ENCODE data around the gene CALN1. TPM values are rescaled to one million over a fixed set of nuclear protein-coding genes. Genes with fewer than 3 reads are reported as not detected.

Gene CALN1
- polyA plus RNA-seq, 1 donor from 2014 or later: 7.8 TPM

DNA sequence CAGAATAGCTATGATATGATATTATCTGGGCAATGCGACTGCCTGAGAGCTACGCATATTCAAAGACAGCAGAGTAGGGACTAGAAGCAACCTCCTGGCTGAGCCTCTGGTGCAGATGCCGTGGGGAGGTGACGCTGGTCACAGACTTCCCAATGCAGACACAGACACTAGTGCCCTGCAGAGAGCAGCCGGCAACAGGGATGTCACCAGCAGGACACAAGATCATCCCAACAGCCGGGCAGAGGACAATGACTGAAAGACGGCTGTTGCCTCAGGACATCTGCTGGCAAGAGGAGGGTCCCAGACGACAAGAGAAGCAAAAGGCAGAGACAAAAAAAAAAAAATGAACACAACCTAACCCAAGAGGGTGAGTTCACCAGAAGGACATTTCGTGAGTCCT is 104.6 kb downstream of the CALN1 start:
- Histone ChIP-seq H3K9ac (ENCODE audit: low read length) (no peak overlapping the region), H3K4me3 (ENCODE audit: low read length) (no peak overlapping the region), H3K4me2 (ENCODE audit: low read length) (no peak overlapping the region), H3F3A (ENCODE audit: insufficient read depth, low read length, poor library complexity, severe bottlenecking) (no peaks in the 10 kb centered on the region), H3K36me3 (ENCODE audit: insufficient read depth, low read length) (no peaks in the 10 kb centered on the region), H4K20me1 (ENCODE audit: insufficient read depth) (no peaks in the 10 kb centered on the region), H2AFZ (ENCODE audit: low read depth, low read length) (no peak overlapping the region), H3K27ac (ENCODE audit: low read length) (no peak overlapping the region), H3K27me3 (ENCODE audit: insufficient read depth, low read depth, low read length) (no peaks in the 10 kb centered on the region), H3K9me3 (ENCODE audit: low read length) (no peaks in the 10 kb centered on the region), H3K79me2 (replicated peaks; ENCODE audit: insufficient read depth, low read length) (no peaks in the 10 kb centered on the region), H3K9me2 (ENCODE audit: insufficient read depth, low read length) (no peaks in the 10 kb centered on the region)
- no peak for TF ChIP-seq RAD21 (conservative IDR thresholded peaks at IDR 0.05)
- TF ChIP-seq POLR2AphosphoS5 (IDR thresholded peaks at IDR 0.05): no peak
- TF ChIP-seq EZH2 (IDR thresholded peaks at IDR 0.05; ENCODE audit: borderline replicate concordance, insufficient read depth, low read length, poor library complexity, severe bottlenecking): no peak
- TF ChIP-seq, protein P1, sequence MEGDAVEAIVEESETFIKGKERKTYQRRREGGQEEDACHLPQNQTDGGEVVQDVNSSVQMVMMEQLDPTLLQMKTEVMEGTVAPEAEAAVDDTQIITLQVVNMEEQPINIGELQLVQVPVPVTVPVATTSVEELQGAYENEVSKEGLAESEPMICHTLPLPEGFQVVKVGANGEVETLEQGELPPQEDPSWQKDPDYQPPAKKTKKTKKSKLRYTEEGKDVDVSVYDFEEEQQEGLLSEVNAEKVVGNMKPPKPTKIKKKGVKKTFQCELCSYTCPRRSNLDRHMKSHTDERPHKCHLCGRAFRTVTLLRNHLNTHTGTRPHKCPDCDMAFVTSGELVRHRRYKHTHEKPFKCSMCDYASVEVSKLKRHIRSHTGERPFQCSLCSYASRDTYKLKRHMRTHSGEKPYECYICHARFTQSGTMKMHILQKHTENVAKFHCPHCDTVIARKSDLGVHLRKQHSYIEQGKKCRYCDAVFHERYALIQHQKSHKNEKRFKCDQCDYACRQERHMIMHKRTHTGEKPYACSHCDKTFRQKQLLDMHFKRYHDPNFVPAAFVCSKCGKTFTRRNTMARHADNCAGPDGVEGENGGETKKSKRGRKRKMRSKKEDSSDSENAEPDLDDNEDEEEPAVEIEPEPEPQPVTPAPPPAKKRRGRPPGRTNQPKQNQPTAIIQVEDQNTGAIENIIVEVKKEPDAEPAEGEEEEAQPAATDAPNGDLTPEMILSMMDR (IDR thresholded peaks at IDR 0.05; ENCODE audit: poor library complexity, severe bottlenecking): no peak

DNA sequence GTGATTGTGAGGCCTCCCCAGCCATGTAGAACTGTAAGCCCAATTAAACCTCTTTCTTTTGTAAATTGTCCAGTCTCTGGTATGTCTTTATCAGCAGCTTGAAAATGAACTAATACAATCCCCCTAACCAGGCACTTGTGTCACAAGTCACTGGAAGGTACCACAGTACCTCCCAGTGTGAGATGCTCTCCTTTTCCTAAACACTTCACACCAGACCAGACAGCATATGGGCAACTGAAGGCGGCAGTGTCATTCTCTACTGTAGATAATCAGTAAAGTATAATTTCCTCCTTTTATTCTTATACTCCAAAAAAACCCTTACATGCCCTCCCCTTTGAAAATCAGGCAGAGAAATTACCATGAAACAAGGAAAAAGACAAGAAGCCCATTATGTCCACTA is 113.2 kb downstream of the CALN1 start:
- H3K9ac ChIP-seq (ENCODE audit: low read length): no peak overlapping the region
- no peak overlapping the region for H3K4me2 ChIP-seq (ENCODE audit: low read length)
- no peaks in the 10 kb centered on the region for H3K27me3 ChIP-seq (ENCODE audit: insufficient read depth, low read depth, low read length)
- no peaks in the 10 kb centered on the region for H4K20me1 ChIP-seq (ENCODE audit: insufficient read depth)
- no peak for TF ChIP-seq MXI1 (conservative IDR thresholded peaks at IDR 0.05; ENCODE audit: poor library complexity, severe bottlenecking)
- no peak for TF ChIP-seq TAF1 (IDR thresholded peaks at IDR 0.05; ENCODE audit: low read depth)
- TF ChIP-seq, protein P2, sequence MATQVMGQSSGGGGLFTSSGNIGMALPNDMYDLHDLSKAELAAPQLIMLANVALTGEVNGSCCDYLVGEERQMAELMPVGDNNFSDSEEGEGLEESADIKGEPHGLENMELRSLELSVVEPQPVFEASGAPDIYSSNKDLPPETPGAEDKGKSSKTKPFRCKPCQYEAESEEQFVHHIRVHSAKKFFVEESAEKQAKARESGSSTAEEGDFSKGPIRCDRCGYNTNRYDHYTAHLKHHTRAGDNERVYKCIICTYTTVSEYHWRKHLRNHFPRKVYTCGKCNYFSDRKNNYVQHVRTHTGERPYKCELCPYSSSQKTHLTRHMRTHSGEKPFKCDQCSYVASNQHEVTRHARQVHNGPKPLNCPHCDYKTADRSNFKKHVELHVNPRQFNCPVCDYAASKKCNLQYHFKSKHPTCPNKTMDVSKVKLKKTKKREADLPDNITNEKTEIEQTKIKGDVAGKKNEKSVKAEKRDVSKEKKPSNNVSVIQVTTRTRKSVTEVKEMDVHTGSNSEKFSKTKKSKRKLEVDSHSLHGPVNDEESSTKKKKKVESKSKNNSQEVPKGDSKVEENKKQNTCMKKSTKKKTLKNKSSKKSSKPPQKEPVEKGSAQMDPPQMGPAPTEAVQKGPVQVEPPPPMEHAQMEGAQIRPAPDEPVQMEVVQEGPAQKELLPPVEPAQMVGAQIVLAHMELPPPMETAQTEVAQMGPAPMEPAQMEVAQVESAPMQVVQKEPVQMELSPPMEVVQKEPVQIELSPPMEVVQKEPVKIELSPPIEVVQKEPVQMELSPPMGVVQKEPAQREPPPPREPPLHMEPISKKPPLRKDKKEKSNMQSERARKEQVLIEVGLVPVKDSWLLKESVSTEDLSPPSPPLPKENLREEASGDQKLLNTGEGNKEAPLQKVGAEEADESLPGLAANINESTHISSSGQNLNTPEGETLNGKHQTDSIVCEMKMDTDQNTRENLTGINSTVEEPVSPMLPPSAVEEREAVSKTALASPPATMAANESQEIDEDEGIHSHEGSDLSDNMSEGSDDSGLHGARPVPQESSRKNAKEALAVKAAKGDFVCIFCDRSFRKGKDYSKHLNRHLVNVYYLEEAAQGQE (IDR thresholded peaks at IDR 0.05; ENCODE audit: borderline replicate concordance): no peak
- TF ChIP-seq, protein P1 (IDR thresholded peaks at IDR 0.05; ENCODE audit: poor library complexity, severe bottlenecking): no peak
- no peak for TF ChIP-seq EZH2 (IDR thresholded peaks at IDR 0.05; ENCODE audit: borderline replicate concordance, insufficient read depth, low read length, poor library complexity, severe bottlenecking)
- TF ChIP-seq POLR2AphosphoS5 (IDR thresholded peaks at IDR 0.05): no peak
- TF ChIP-seq EP300 (conservative IDR thresholded peaks at IDR 0.05; ENCODE audit: poor library complexity, severe bottlenecking): no peak
- TF ChIP-seq SMC3 (conservative IDR thresholded peaks at IDR 0.05; ENCODE audit: poor library complexity): no peak
- no peak for TF ChIP-seq RAD21 (conservative IDR thresholded peaks at IDR 0.05)
- no peaks in the 10 kb centered on the region for H3K9me2 ChIP-seq (ENCODE audit: insufficient read depth, low read length)
- no peaks in the 10 kb centered on the region for H3K9me3 ChIP-seq (ENCODE audit: low read length)
- no peaks in the 10 kb centered on the region for H3K36me3 ChIP-seq (ENCODE audit: insufficient read depth, low read length)
- H3K4me3 ChIP-seq (ENCODE audit: low read length): no peak overlapping the region
- no peaks in the 10 kb centered on the region for H3F3A ChIP-seq (ENCODE audit: insufficient read depth, low read length, poor library complexity, severe bottlenecking)
- H3K79me2 ChIP-seq (replicated peaks; ENCODE audit: insufficient read depth, low read length): no peaks in the 10 kb centered on the region
- no peak overlapping the region for H2AFZ ChIP-seq (ENCODE audit: low read depth, low read length)
- H3K27ac ChIP-seq (ENCODE audit: low read length): no peak overlapping the region

All from neural cell (in vitro differentiated cells).